IPS-NIHi11 (cell line): ENCODE results near the gene FLNB.

Experiments
- DNase-seq: peaks from one replicate; pipeline ENCODE4 v3.0.0; 2012; ENCODE audit warnings: mixed read lengths, low spot score

Gene FLNB

DNA sequence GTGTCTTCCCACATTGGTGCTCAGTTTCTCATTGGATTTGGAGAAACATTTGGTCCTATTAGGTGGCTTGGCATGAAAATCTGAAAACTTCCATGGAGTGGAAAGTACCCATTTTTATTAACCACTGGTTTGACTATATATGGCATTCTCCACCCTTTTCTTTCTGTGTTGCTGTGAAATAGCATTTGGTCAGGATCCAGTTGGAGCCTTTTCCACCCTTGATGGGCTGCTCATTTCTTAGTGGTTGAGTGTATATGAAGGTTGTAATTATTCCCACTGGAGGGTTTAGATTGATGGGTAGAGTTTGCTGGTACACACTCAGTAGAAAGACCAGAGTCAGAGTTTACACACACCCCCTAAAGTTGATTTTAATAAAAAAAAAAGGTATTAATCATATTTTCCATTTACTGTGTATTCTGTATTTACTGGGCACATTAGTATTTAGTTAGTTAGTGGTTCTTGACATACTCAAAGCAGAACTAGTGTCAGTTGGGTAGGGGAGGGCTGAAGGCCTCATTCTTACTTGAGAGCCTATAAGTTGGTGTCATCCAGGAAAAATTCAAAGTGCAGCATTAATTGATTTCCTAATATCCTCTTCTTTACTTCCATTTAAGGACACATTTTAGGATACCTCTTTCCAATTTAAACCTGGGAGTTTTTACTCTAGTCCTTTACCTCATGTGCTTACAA lies 69.5 kb downstream of the FLNB start:
- no peak for DNase-seq

DNA sequence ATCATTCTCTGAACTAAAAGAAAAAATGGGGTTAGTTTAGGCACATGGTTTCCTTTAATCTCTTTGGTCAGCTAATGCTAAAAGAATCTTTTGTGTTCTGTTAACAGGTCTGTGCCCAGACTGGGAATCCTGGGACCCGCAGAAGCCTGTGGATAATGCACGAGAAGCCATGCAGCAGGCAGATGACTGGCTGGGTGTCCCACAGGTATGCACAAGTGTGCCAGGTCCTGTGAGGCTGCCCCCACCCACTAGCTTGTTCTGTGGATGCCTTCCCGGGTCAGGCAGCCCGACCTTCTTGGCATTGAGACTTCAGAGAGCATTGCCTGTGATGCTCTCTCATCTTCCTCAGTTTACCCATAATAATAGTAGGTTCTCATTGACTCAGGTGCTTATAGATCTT lies 70.4 kb downstream of the FLNB start:
- no peak for DNase-seq

DNA sequence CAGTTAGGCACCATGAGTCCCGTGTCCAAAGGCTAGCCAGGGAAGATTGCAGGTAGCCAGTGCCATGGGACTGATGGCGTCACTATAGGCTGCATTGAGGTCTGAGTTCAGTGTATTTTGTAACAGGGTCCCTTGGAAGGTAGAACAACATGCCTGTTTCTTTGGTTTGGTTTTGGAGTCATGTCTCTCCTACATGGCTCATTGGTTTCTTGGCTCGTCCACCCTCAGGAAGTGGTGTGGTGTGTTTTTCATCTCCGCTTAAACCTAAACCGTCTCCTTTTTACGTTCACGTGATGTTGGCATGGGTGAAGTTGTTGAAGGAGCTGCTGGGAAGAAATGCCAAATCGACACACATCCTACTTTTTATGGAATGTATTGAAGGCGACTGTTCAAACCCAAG lies 71.6 kb downstream of the FLNB start:
- no peak for DNase-seq

GRCh38 chr3:58082047-58082446 lies 73.8 kb downstream of the FLNB start:
- no peak for DNase-seq

DNA sequence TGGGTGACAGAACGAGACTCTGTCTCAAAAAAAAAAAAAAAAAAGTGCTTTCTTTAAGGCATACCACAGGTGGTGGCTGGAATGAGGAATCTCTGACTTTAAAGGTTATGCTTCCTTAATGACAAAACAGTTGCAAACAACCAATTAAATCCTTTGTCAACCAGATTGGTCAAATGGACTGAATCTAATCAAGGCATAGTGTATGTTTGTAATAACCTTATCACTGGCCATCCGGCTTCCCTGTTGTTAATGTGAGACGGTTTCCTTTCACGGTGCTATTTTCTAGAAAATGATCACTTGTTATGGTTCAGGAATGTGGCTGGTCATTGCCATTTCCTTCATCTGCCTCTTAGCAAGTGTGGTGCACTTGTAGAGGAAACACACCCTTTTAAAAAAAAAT lies 75.9 kb downstream of the FLNB start:
- DNase-seq, result no peak

DNA sequence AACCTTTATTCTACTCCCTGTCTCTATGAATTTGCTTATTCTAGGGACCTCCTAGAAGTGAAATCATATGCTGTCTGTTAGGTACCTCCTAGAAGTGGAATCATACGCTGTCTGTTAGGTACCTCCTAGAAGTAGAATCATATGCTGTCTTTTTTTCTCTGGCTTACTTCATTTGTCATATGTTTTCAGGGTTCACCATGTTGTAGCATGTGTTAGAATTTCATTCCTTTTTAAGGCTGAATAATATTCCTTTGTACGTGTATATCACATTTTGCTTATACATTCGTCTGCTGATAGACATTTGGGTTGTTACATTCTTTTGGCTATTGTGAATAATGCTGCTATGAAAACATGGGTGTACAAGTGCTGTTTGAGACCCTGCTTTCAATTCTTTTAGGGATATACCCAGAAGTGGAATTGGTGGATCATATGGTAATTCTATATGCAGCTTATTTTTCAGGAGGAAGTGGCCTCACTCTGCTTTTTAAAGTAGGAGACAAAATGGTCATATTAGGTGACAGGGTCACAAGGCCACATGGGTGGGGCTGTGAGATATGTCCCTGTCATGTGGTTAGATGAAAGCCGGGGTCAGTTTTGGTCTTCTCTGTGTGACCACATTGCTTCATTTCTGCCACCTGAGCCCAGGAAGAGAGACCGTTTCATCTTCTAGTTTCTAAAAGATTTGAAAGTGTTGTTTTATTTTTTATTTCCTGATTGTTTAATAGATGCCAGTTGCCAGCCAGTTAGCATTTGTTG lies 76.7 kb downstream of the FLNB start:
- no peak for DNase-seq

DNA sequence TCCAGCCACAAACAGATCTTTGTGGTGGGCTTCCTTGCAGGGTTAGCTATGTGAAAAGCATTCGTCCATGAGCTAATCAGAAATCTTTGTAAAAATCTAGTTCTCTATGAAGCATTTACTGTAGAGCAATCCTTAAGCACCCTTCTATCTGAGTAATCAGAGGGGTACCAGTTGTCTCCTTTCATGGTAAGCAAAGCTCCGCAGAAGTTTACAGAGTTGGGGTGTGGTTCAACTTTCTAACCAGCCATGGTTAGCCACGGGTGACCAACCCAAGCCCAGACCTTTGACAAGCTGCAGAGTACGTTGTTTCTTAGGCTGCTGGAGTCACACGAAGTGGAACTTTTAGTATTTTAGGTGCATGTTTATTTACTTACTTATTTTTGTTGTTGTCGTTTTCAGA lies 77.4 kb downstream of the FLNB start:
- no peak for DNase-seq

DNA sequence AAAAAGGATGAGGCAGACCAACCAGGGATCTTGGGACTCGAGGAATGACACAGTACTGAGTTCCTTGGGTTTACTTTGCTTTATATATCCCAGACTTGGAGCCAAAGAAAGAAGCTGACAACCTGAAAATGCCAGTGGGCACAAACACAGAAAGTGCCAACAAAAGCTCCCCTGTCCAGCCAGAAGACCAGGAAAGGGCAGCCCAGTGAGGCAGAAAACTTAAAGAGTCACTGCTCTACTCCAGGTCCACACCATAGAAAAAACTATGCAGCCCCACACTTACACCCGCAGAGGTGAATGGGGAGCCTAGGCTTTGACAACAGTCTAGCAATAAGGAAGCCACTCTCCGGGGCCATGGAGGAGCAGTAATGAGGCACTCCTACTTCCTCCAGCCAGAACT lies 80.3 kb downstream of the FLNB start:
- DNase-seq, result no peak

DNA sequence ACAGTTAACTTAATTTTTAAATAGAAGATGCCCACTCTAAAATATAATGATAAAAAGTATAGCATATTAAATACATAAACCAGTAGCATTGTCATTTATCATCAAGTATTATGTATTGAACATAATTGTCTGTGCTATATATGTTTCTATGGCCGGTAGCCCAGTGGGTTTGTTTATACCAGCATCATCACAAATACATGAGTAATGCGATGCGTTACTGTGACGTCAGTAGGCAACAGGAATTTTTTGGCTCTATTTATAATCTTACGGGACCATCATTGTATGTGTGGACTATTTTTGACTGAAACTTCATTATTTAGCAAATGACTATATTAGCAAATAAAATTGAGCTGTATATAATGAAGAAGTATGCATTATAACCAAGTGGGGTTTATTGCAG lies 82.1 kb downstream of the FLNB start:
- no peak for DNase-seq

DNA sequence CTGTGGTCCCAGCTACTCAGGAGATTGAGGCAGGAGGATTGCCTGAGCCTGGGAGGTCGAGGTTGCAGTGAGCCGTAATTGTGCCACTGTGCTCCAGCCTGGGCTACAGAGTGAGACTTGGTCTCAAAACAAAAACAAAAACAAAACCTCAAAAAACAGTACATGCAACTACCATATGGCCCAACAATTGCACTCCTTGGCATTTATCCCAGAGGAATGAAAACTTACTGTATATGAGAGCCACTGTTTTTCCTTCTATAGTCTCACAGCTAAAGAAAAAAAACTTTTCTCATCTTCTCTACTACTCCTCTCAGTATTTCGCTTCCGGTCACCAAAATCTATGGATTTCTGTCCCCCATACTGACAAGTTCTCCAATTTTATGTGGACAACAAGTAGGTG lies 84.3 kb downstream of the FLNB start:
- no peak for DNase-seq

- DNase-seq, result no peak
Measured at GRCh38 chr3:58093574-58094195, 85.5 kb downstream of the FLNB start.

- DNase-seq, result no peak
Measured at GRCh38 chr3:58094657-58095056, 86.4 kb downstream of the FLNB start.

- no peak for DNase-seq
Measured at GRCh38 chr3:58095603-58096138, 87.4 kb downstream of the FLNB start.

GRCh38 chr3:58098531-58098930 lies 90.3 kb downstream of the FLNB start:
- DNase-seq, result no peak

GRCh38 chr3:58099865-58100264 lies 91.6 kb downstream of the FLNB start:
- no peak for DNase-seq

- DNase-seq, result no peak
Measured at GRCh38 chr3:58101499-58102389, 93.5 kb downstream of the FLNB start.

- DNase-seq, result no peak
Measured at GRCh38 chr3:58102390-58102750, 94.1 kb downstream of the FLNB start.

DNA sequence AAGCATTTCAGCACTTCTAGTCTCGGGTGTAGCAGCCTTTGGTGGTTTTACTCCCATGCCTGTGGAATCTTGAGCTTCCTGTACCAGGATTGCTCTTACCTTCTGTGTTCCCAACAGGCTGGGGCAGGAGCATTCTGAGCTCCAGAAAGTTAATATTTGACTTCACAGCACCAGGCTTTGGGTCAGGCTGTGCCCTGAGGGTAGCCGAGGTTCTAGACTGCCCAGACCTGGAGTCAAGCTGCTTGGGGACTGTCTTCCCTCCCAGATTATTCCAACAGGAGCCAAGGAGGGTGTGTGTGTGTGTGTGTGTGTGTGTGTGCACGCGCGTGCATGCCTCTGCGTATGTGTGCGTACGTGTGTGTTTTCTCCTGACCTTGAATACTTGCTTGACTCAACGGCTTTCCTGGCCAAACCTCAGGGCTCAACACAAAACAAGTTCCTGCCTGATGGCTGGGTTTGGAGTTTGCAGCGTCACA lies 94.8 kb downstream of the FLNB start:
- DNase-seq, result no peak

DNA sequence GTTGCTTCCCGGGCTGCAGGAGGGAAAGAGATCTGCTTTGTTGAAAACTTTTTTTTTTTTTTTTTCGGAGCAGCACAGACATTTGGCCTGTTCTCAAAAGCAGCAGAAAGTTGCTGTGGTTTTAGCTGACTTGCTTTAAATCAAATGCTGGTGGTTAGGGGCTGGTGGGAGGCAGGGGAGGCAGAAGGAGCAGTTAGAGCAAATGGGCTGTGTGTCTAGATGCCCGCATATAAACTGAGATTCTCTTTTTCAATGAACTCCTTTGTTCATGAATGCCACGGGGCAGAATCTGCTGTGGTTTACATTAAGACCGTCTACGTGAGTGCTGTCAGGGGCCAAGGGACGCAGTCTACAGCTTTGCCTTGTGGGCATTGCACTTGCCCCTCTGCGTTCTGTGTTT lies 95.9 kb downstream of the FLNB start:
- no peak for DNase-seq

- DNase-seq, result no peak
Measured at GRCh38 chr3:58104712-58105111, 96.5 kb downstream of the FLNB start.

- no peak for DNase-seq
Measured at GRCh38 chr3:58105196-58105595, 97.0 kb downstream of the FLNB start.

DNA sequence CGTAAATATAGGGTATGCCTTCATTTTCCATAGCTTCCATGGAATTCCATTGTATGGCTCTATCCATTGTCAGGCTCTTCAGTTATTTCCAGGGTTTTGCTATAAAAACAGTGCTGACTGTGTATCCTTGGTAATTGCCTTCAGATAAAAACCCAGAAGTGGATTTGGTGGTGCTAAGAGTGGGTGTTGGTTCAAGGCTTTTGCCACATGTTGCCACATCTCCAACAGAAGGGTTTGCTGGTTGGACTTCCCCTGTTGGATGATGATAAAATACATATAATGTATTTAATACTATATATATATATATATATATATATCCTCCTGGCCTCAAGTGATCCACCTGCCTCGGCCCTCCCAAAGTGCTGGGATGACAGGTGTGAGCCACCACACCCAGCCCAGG lies 97.8 kb downstream of the FLNB start:
- no peak for DNase-seq
